CD4-positive, CD25-positive, alpha-beta regulatory T cell (primary cell): Measurements from ENCODE around the gene CD160. TPM values are rescaled to one million over a fixed set of nuclear protein-coding genes. Genes with fewer than 3 reads are reported as not detected.
"Not testable (repeated sequence)": the region's sequence is repeated elsewhere in the genome, so short reads cannot be mapped to it uniquely, and the experiment has no call there.

ENCODE experiments used
- ATAC-seq, 2 donors: fragments of 150-1000 bp; cut with Tn5 transposase; one replicate each; pipeline ENCODE4 v1.10.0; 2021; ENCODE audit warnings: low read depth in 2 of 2, moderate number of reproducible peaks in 2 of 2, moderate library complexity in 1 of 2
- DNase-seq, 3 donors: peaks; one replicate each; pipeline versions ENCODE4 v3.0.0 to v3.0.0-alpha.2; 2012 to 2022; ENCODE audit warnings: mixed read lengths in 1 of 3
- H3K27ac ChIP-seq: one replicate; pipeline ENCODE4 v1.7.0; 2013; ENCODE audit warnings: mild to moderate bottlenecking, low read length; ENCODE audit not compliant: insufficient read depth, poor library complexity, severe bottlenecking
- H3K27me3 ChIP-seq: one replicate; pipeline ENCODE4 v1.7.0; 2013; ENCODE audit warnings: low read length; ENCODE audit not compliant: control insufficient read depth, insufficient read depth
- H3K36me3 ChIP-seq: one replicate; pipeline ENCODE4 v1.7.0; 2013; ENCODE audit warnings: mild to moderate bottlenecking, low read length, moderate library complexity; ENCODE audit not compliant: control insufficient read depth, insufficient read depth
- H3K4me1 ChIP-seq: 2 replicates; pipeline ENCODE4 v1.7.0; 2013; ENCODE audit warnings: mild to moderate bottlenecking, low read length; ENCODE audit not compliant: insufficient read depth, control insufficient read depth, poor library complexity, severe bottlenecking
- H3K4me3 ChIP-seq: one replicate; pipeline ENCODE4 v1.7.0; 2013; ENCODE audit warnings: low read depth, mild to moderate bottlenecking, low read length, moderate library complexity
- H3K9me3 ChIP-seq, 2 experiments: 1 replicate in 1 of 2; 2 replicates in 1 of 2; pipeline ENCODE4 v1.7.0; 2013; ENCODE audit warnings: low read length in 2 of 2, mild to moderate bottlenecking in 1 of 2, moderate library complexity in 1 of 2; ENCODE audit not compliant: control insufficient read depth in 2 of 2
- H3K27ac Mint-ChIP-seq, 3 donors: one replicate each; pipeline ENCODE4 v1.8.0; 2020 to 2022; ENCODE audit warnings: mild to moderate bottlenecking in 3 of 3, mixed read lengths in 3 of 3, moderate library complexity in 2 of 3
- H3K27me3 Mint-ChIP-seq: one replicate; pipeline ENCODE4 v1.8.0; 2022; ENCODE audit warnings: mild to moderate bottlenecking, mixed read lengths
- H3K36me3 Mint-ChIP-seq: one replicate; pipeline ENCODE4 v1.8.0; 2020; ENCODE audit warnings: mixed read lengths
- H3K4me1 Mint-ChIP-seq, 4 donors: one replicate each; pipeline ENCODE4 v1.8.0; 2020 to 2022; ENCODE audit warnings: mixed read lengths in 4 of 4, mild to moderate bottlenecking in 1 of 4
- H3K4me3 Mint-ChIP-seq, 4 donors: one replicate each; pipeline ENCODE4 v1.8.0; 2020 to 2022; ENCODE audit warnings: mild to moderate bottlenecking in 4 of 4, mixed read lengths in 4 of 4, moderate library complexity in 3 of 4
- H3K9me3 Mint-ChIP-seq, 7 donors: one replicate each; pipeline ENCODE4 v1.8.0; 2020 to 2022; ENCODE audit warnings: mixed read lengths in 7 of 7, mild to moderate bottlenecking in 3 of 7, moderate library complexity in 2 of 7
- polyA plus RNA-seq, 4 donors: library from polyadenylated mRNA; unstranded; fragments of 300-500 nt; fragmentation: Illumina TruSeq; gene quantifications; one replicate each; pipeline ENCODE4 v1.2.3, GENCODE V29; 2021
- total RNA-seq: library from RNA; stranded (reverse); gene quantifications from one replicate; pipeline ENCODE4 v1.2.3, GENCODE V29; 2022

The CD160 gene, protein sequence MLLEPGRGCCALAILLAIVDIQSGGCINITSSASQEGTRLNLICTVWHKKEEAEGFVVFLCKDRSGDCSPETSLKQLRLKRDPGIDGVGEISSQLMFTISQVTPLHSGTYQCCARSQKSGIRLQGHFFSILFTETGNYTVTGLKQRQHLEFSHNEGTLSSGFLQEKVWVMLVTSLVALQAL
- not detected for total RNA-seq
- polyA plus RNA-seq, result under 1 TPM in 3 of 4 donors, not detected in 1; 0.19 to 0.28 (median 0.21) TPM

GRCh38 chr1:145719230-145720079 is at the start of gene CD160:
Gene CD160 (plus strand): TSS chr1:145719499. CDS start chr1:145728328, 8,829 bp downstream.
- Histone ChIP-seq H3K36me3 (no peaks in the 10 kb centered on the region), H3K27me3 (peaks cover 5% of the 10 kb centered on the region), H3K9me3 (no peaks in the 10 kb centered on the region), H3K4me3 (no peak within 1 kb of the TSS), H3K4me1 (peaks cover 9% of the 10 kb centered on the region), H3K27ac (no peak within 1 kb of the TSS)
- DNase-seq, result peak in 1 of 3 donors; percentile 24
- H3K4me3 Mint-ChIP-seq, result no peak within 1 kb of the TSS
- no peak for ATAC-seq
- H3K27ac Mint-ChIP-seq, result peak within 1 kb of the TSS in 1 of 3 donors; percentile 28
- peaks cover 0 to 18% (median 9%) of the 10 kb centered on the region in 4 donors for H3K4me1 Mint-ChIP-seq
- H3K9me3 Mint-ChIP-seq, result no peaks in the 10 kb centered on the region
- peaks cover 30% of the 10 kb centered on the region for H3K27me3 Mint-ChIP-seq
- no peaks in the 10 kb centered on the region for H3K36me3 Mint-ChIP-seq

GRCh38 chr1:145670995-145671745 is 48.1 kb upstream of the CD160 start:
- H3K36me3 Mint-ChIP-seq, result peaks cover 11% of the 10 kb centered on the region
- H3K27ac Mint-ChIP-seq, H3K27ac ChIP-seq, H3K27me3 Mint-ChIP-seq, H3K4me1 ChIP-seq, H3K4me3 ChIP-seq, H3K4me3 Mint-ChIP-seq, H3K27me3 ChIP-seq, H3K36me3 ChIP-seq, DNase-seq, H3K9me3 ChIP-seq, H3K9me3 Mint-ChIP-seq, ATAC-seq: not testable (repeated sequence)
- peaks cover 0 to 12% (median 8%) of the 10 kb centered on the region in 4 donors for H3K4me1 Mint-ChIP-seq

DNA sequence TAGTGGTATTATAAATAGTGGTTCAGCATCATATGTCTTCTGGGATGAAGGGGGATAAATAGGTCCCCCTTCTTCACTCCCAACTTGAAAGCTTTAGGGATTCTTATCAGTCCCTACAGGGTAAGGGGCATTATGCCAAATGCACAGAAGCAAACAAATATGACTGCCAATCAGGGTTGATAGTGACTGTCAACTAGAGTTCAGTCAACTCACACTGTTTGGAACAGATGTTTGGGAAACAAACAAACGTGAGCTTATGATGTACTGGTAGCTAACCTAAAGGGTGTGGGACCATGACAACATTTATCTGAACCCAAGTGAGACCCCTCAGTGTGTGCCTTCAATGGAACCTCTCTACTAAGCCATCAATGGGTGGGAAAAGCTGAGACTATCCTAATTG is 46.1 kb upstream of the CD160 start:
- not testable (repeated sequence) for H3K27ac ChIP-seq, H3K4me1 ChIP-seq, H3K4me3 Mint-ChIP-seq, H3K4me3 ChIP-seq, H3K27me3 Mint-ChIP-seq, H3K9me3 ChIP-seq, ATAC-seq, H3K27ac Mint-ChIP-seq, DNase-seq, H3K27me3 ChIP-seq, H3K36me3 Mint-ChIP-seq, H3K36me3 ChIP-seq, H3K9me3 Mint-ChIP-seq
- H3K4me1 Mint-ChIP-seq, result peaks cover 0 to 12% (median 7%) of the 10 kb centered on the region in 4 donors

DNA sequence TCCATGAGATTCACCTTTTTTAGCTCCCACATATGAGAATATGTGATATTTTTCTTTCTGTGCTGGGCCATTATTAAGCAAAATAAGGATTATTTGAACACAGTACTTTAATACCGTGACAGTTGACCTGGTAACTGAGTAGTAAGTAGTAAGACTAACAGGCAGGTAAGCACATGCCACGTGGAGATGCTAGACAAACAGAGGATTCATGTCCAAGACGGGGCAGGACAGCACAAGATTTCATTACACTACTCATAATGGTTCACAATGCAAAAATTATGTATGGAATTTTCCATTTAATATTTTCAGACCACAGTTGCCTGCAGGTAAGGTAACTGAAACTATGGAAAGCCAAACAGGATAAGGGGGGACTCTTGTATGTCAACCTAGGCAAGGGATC is 34.4 kb upstream of the CD160 start:
- not testable (repeated sequence) for H3K9me3 ChIP-seq, H3K27ac ChIP-seq, H3K4me3 ChIP-seq, H3K4me1 ChIP-seq, ATAC-seq, DNase-seq, H3K27me3 ChIP-seq, H3K4me3 Mint-ChIP-seq, H3K36me3 Mint-ChIP-seq, H3K9me3 Mint-ChIP-seq, H3K36me3 ChIP-seq, H3K27me3 Mint-ChIP-seq, H3K27ac Mint-ChIP-seq
- peaks cover 0 to 16% (median 6%) of the 10 kb centered on the region in 4 donors for H3K4me1 Mint-ChIP-seq

DNA sequence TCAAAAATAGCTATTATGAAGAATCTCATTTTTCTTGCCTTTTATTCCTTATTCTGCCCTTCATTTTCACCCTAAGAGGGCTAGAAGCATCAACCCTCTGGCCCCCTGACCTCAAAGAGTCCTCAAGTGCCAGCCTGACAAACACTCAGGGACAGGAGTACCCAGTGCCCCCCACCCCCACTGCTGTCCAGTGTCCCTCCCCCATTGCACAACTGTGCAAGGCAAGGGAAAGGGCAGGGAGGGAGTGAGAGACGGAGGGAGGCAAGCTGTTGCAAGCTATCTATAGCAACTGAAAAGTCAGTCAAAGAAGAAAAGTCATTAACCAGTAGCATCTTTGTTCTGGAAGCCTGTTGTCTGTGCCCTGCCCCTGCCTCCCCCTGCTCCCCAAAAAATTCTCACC is 33.2 kb upstream of the CD160 start:
- not testable (repeated sequence) for H3K9me3 Mint-ChIP-seq, H3K36me3 Mint-ChIP-seq, H3K27ac Mint-ChIP-seq, H3K36me3 ChIP-seq, H3K27me3 ChIP-seq, DNase-seq, H3K27ac ChIP-seq, H3K9me3 ChIP-seq, ATAC-seq, H3K4me3 Mint-ChIP-seq, H3K4me3 ChIP-seq, H3K27me3 Mint-ChIP-seq
- H3K4me1 Mint-ChIP-seq, result peaks cover 8 to 26% (median 18%) of the 10 kb centered on the region in 4 donors
- H3K4me1 ChIP-seq, result peaks cover 14% of the 10 kb centered on the region

DNA sequence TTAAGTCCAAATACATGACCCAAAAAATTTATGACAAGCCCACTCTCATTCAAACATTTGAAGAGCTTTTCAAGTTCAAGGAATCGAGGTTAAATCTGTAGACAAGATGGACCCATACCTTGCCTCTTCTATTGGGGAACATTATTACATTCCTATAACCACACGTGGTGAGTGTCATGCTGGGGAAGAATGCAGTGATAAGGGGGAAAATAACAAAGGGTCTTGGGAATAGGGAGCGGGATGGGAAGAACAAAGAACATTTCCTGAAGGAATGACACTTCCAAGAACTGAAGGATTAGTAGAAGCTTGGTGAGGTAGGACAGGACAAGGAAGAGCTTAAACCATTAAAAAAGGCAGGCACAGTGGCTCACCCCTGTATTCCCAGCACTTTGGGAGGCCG is 31.0 kb upstream of the CD160 start:
- H3K27ac ChIP-seq, result no peak overlapping the region
- H3K4me1 ChIP-seq, result peaks cover 14% of the 10 kb centered on the region
- ATAC-seq (no peak), DNase-seq (no peak)
- Mint-ChIP-seq H3K27ac (peak overlapping the region in 2 of 3 donors; percentile 2 to 5), H3K27me3 (no peaks in the 10 kb centered on the region), H3K4me1 (peaks cover 8 to 26% (median 21%) of the 10 kb centered on the region in 4 donors), H3K36me3 (no peaks in the 10 kb centered on the region), H3K4me3 (no peak overlapping the region), H3K9me3 (no peaks in the 10 kb centered on the region)
- no peaks in the 10 kb centered on the region for H3K36me3 ChIP-seq
- H3K4me3 ChIP-seq, result no peak overlapping the region
- no peaks in the 10 kb centered on the region for H3K27me3 ChIP-seq
- no peaks in the 10 kb centered on the region for H3K9me3 ChIP-seq

- Mint-ChIP-seq H3K27ac (no peak overlapping the region), H3K36me3 (no peaks in the 10 kb centered on the region), H3K27me3 (no peaks in the 10 kb centered on the region), H3K4me1 (peaks cover 8 to 26% (median 21%) of the 10 kb centered on the region in 4 donors), H3K4me3 (no peak overlapping the region), H3K9me3 (no peaks in the 10 kb centered on the region)
- H3K27ac ChIP-seq, result no peak overlapping the region
- H3K9me3 ChIP-seq, result no peaks in the 10 kb centered on the region
- DNase-seq (no peak), ATAC-seq (no peak)
- no peaks in the 10 kb centered on the region for H3K27me3 ChIP-seq
- no peaks in the 10 kb centered on the region for H3K36me3 ChIP-seq
- H3K4me3 ChIP-seq, result no peak overlapping the region
- H3K4me1 ChIP-seq, result peaks cover 14% of the 10 kb centered on the region
Measured at GRCh38 chr1:145688924-145689323, 30.4 kb upstream of the CD160 start.
